ENCODE results near the gene LRRC8A.

LRRC8A gene

GRCh38 chr9:128882677-128883603 lies 1.0 kb downstream of the LRRC8A start:
- Histone ChIP-seq H3K36me3 (ENCODE audit: control insufficient read depth, insufficient read depth, low read length) (peaks cover 5% of the 10 kb centered on the region), H3K9ac (ENCODE audit: low read length) (peak overlapping the region; percentile 97), H3K4me3 (ENCODE audit: low read length) (peak overlapping the region; percentile 85), H3K4me1 (ENCODE audit: control insufficient read depth, insufficient read depth, low read length) (peaks cover 37% of the 10 kb centered on the region), H3K27me3 (ENCODE audit: control insufficient read depth, insufficient read depth, low read length) (no peaks in the 10 kb centered on the region), H3K9me3 (ENCODE audit: control insufficient read depth, low read length) (no peaks in the 10 kb centered on the region)

GRCh38 chr9:128884164-128884563 lies 2.2 kb downstream of the LRRC8A start:
- H3K9ac ChIP-seq (ENCODE audit: low read length) = no peak overlapping the region
- no peaks in the 10 kb centered on the region for H3K27me3 ChIP-seq (ENCODE audit: control insufficient read depth, insufficient read depth, low read length)
- H3K9me3 ChIP-seq (ENCODE audit: control insufficient read depth, low read length) = no peaks in the 10 kb centered on the region
- peaks cover 5% of the 10 kb centered on the region for H3K36me3 ChIP-seq (ENCODE audit: control insufficient read depth, insufficient read depth, low read length)
- H3K4me1 ChIP-seq (ENCODE audit: control insufficient read depth, insufficient read depth, low read length) = peaks cover 45% of the 10 kb centered on the region
- H3K4me3 ChIP-seq (ENCODE audit: low read length) = no peak overlapping the region

- Histone ChIP-seq H3K9ac (ENCODE audit: low read length) (peak overlapping the region; percentile 8), H3K27me3 (ENCODE audit: control insufficient read depth, insufficient read depth, low read length) (no peaks in the 10 kb centered on the region), H3K36me3 (ENCODE audit: control insufficient read depth, insufficient read depth, low read length) (peaks cover 5% of the 10 kb centered on the region), H3K4me3 (ENCODE audit: low read length) (no peak overlapping the region), H3K4me1 (ENCODE audit: control insufficient read depth, insufficient read depth, low read length) (peaks cover 40% of the 10 kb centered on the region), H3K9me3 (ENCODE audit: control insufficient read depth, low read length) (no peaks in the 10 kb centered on the region)
These were observed 3.4 kb downstream of the LRRC8A start for GRCh38 chr9:128885376-128885775.

GRCh38 chr9:128885798-128886197 lies 3.9 kb downstream of the LRRC8A start:
- Histone ChIP-seq H3K9me3 (ENCODE audit: control insufficient read depth, low read length) (no peaks in the 10 kb centered on the region), H3K4me3 (ENCODE audit: low read length) (no peak overlapping the region), H3K9ac (ENCODE audit: low read length) (peak overlapping the region; percentile 8), H3K4me1 (ENCODE audit: control insufficient read depth, insufficient read depth, low read length) (peaks cover 44% of the 10 kb centered on the region), H3K27me3 (ENCODE audit: control insufficient read depth, insufficient read depth, low read length) (no peaks in the 10 kb centered on the region), H3K36me3 (ENCODE audit: control insufficient read depth, insufficient read depth, low read length) (peaks cover 5% of the 10 kb centered on the region)

- Histone ChIP-seq H3K36me3 (ENCODE audit: control insufficient read depth, insufficient read depth, low read length) (peaks cover 5% of the 10 kb centered on the region), H3K27me3 (ENCODE audit: control insufficient read depth, insufficient read depth, low read length) (no peaks in the 10 kb centered on the region), H3K4me1 (ENCODE audit: control insufficient read depth, insufficient read depth, low read length) (peaks cover 44% of the 10 kb centered on the region), H3K9ac (ENCODE audit: low read length) (no peak overlapping the region), H3K9me3 (ENCODE audit: control insufficient read depth, low read length) (no peaks in the 10 kb centered on the region), H3K4me3 (ENCODE audit: low read length) (no peak overlapping the region)
These were observed 4.4 kb downstream of the LRRC8A start for GRCh38 chr9:128886211-128886891.

- Histone ChIP-seq H3K4me1 (ENCODE audit: control insufficient read depth, insufficient read depth, low read length) (peaks cover 51% of the 10 kb centered on the region), H3K4me3 (ENCODE audit: low read length) (no peak overlapping the region), H3K9ac (ENCODE audit: low read length) (no peak overlapping the region), H3K9me3 (ENCODE audit: control insufficient read depth, low read length) (no peaks in the 10 kb centered on the region), H3K27me3 (ENCODE audit: control insufficient read depth, insufficient read depth, low read length) (no peaks in the 10 kb centered on the region), H3K36me3 (ENCODE audit: control insufficient read depth, insufficient read depth, low read length) (peaks cover 5% of the 10 kb centered on the region)
These were observed 5.1 kb downstream of the LRRC8A start for GRCh38 chr9:128887049-128887448.

GRCh38 chr9:128887914-128888350 lies 6.0 kb downstream of the LRRC8A start:
- Histone ChIP-seq H3K27me3 (ENCODE audit: control insufficient read depth, insufficient read depth, low read length) (no peaks in the 10 kb centered on the region), H3K9me3 (ENCODE audit: control insufficient read depth, low read length) (no peaks in the 10 kb centered on the region), H3K9ac (ENCODE audit: low read length) (peak overlapping the region; percentile 23), H3K36me3 (ENCODE audit: control insufficient read depth, insufficient read depth, low read length) (peaks cover 5% of the 10 kb centered on the region), H3K4me3 (ENCODE audit: low read length) (no peak overlapping the region), H3K4me1 (ENCODE audit: control insufficient read depth, insufficient read depth, low read length) (peaks cover 59% of the 10 kb centered on the region)

GRCh38 chr9:128891321-128892220 lies 9.6 kb downstream of the LRRC8A start:
- peaks cover 42% of the 10 kb centered on the region for H3K4me1 ChIP-seq (ENCODE audit: control insufficient read depth, insufficient read depth, low read length)

GRCh38 chr9:128892221-128892921 lies 10.4 kb downstream of the LRRC8A start:
- Histone ChIP-seq H3K36me3 (ENCODE audit: control insufficient read depth, insufficient read depth, low read length) (no peaks in the 10 kb centered on the region), H3K4me3 (ENCODE audit: low read length) (peak overlapping the region; percentile 2), H3K9me3 (ENCODE audit: control insufficient read depth, low read length) (no peaks in the 10 kb centered on the region), H3K27me3 (ENCODE audit: control insufficient read depth, insufficient read depth, low read length) (no peaks in the 10 kb centered on the region), H3K9ac (ENCODE audit: low read length) (peak overlapping the region; percentile 82), H3K4me1 (ENCODE audit: control insufficient read depth, insufficient read depth, low read length) (peaks cover 41% of the 10 kb centered on the region)

More at GRCh38 chr9:128891321-128892220, 9.6 kb downstream of the LRRC8A start:
- no peaks in the 10 kb centered on the region for H3K27me3 ChIP-seq (ENCODE audit: control insufficient read depth, insufficient read depth, low read length)
- H3K9me3 ChIP-seq (ENCODE audit: control insufficient read depth, low read length) = no peaks in the 10 kb centered on the region
- H3K36me3 ChIP-seq (ENCODE audit: control insufficient read depth, insufficient read depth, low read length) = peaks cover 4% of the 10 kb centered on the region
- H3K4me3 ChIP-seq (ENCODE audit: low read length) = no peak overlapping the region
- peak overlapping the region; percentile 82 for H3K9ac ChIP-seq (ENCODE audit: low read length)

- peak overlapping the region; percentile 2 for H3K4me3 ChIP-seq (ENCODE audit: low read length)
- H3K4me1 ChIP-seq (ENCODE audit: control insufficient read depth, insufficient read depth, low read length) = peaks cover 44% of the 10 kb centered on the region
- H3K27me3 ChIP-seq (ENCODE audit: control insufficient read depth, insufficient read depth, low read length) = no peaks in the 10 kb centered on the region
- no peaks in the 10 kb centered on the region for H3K9me3 ChIP-seq (ENCODE audit: control insufficient read depth, low read length)
- peak overlapping the region; percentile 82 for H3K9ac ChIP-seq (ENCODE audit: low read length)
- peaks cover under 1% of the 10 kb centered on the region for H3K36me3 ChIP-seq (ENCODE audit: control insufficient read depth, insufficient read depth, low read length)
These were observed 11.4 kb downstream of the LRRC8A start for GRCh38 chr9:128893354-128893753.

GRCh38 chr9:128894764-128895163 lies 12.8 kb downstream of the LRRC8A start:
- H3K9ac ChIP-seq (ENCODE audit: low read length) = no peak overlapping the region
- H3K36me3 ChIP-seq (ENCODE audit: control insufficient read depth, insufficient read depth, low read length) = peaks cover 6% of the 10 kb centered on the region
- H3K4me3 ChIP-seq (ENCODE audit: low read length) = no peak overlapping the region
- H3K9me3 ChIP-seq (ENCODE audit: control insufficient read depth, low read length) = no peaks in the 10 kb centered on the region
- no peaks in the 10 kb centered on the region for H3K27me3 ChIP-seq (ENCODE audit: control insufficient read depth, insufficient read depth, low read length)
- H3K4me1 ChIP-seq (ENCODE audit: control insufficient read depth, insufficient read depth, low read length) = peaks cover 54% of the 10 kb centered on the region
